SIG-M5 (cell line): Measurements from ENCODE around the gene BIRC3.

Experiments
- DNase-seq: peaks from one replicate; lab custom pipeline; 2025; lab: John Stamatoyannopoulos, UW

The BIRC3 gene

DNA sequence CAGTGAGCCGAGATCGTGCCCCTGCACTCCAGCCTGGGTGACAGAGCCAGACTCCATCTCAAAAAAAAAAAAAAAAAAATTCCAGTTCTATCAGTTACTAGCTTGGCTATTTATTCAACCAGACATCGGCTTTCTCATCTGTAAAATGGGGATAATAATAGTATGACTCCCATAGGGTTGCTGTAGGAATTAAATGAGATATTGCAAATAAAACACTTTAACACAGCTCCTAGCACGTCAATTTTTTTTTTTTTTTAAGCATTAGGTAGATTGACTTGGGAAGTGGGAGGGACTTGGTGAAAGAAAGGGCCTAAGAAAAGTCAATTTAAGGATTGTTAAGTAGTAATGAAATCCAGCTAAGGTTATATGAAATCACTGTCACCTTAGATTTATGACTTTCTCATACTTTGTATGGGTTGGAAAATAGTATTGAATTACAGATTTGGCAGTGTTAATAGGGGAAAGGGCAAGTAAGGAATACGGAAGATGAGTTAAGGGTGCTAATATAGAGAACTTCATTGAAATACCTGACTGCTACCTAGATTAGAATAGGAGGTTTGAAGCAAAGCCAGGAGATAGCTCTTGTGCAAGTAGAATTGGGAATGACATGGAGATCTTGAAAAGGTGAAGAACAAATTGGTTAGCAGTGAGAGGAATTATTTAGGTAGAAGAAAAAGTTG, 58.6 kb downstream of the BIRC3 start:
- DNase-seq, result no peak

DNA sequence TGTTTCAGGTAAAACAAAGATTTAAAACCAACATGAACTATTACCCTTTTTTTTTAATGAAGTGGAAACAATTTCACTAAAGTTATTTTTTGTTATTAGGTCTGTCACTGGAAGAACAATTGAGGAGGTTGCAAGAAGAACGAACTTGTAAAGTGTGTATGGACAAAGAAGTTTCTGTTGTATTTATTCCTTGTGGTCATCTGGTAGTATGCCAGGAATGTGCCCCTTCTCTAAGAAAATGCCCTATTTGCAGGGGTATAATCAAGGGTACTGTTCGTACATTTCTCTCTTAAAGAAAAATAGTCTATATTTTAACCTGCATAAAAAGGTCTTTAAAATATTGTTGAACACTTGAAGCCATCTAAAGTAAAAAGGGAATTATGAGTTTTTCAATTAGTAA, 60.6 kb downstream of the BIRC3 start:
- DNase-seq, result no peak

DNA sequence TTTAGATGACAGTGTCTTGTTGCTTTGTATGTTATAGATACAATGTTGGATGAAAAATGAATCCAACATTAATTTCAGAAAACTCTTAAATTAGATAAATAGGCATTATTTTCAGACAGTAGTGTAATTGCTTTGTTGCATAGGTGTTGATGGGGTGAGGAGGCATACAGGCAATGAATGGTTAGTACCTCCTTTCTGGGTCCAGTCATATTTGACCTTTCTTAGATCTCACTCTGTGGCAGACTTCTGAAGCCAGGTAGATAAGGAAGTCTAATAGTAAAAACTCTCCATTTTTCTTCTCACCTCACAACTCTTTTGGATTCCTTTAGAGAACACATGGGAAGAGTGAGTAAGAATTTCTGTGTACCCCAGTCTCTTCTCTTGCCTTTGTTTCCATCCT, 61.5 kb downstream of the BIRC3 start:
- DNase-seq, result no peak

DNA sequence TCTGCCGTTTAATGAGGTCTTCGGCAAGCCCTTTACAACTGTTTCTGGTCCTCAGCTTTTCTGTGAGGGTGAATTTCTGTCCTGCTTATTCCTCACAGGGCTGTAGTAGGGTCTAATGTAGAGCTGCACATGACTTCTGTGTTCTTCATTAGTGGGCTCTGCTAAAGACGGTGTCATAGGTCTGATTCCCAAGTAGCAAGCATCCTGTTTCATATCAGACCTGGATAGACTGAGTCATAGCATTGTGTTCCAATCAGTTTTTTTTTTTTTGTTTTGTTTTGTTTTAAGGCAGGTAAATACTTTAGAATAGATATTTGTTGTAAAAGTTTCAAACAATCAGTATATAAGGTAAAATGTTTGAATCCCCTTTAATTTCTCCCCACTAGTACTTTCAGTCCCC, 65.1 kb downstream of the BIRC3 start:
- DNase-seq, result no peak

DNA sequence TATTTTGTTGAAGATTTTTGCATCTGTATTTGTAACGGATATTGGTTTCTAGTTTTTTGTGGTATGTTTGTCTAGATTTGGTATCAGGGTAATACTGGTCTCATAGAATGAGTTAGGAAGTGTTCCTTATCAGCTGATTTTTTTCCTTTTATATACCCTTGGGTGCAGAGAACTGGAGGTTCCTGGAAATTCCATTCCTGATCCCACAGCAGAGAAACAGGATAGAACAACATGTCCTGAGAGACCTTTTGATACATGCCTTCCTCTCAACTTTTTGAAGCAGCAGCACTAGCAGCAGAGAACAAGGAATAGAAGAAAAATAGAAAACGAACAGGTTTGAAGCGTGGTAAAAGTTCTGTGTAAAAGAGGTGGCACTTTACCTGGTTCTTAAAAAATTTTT, 66.6 kb downstream of the BIRC3 start:
- no peak for DNase-seq

DNA sequence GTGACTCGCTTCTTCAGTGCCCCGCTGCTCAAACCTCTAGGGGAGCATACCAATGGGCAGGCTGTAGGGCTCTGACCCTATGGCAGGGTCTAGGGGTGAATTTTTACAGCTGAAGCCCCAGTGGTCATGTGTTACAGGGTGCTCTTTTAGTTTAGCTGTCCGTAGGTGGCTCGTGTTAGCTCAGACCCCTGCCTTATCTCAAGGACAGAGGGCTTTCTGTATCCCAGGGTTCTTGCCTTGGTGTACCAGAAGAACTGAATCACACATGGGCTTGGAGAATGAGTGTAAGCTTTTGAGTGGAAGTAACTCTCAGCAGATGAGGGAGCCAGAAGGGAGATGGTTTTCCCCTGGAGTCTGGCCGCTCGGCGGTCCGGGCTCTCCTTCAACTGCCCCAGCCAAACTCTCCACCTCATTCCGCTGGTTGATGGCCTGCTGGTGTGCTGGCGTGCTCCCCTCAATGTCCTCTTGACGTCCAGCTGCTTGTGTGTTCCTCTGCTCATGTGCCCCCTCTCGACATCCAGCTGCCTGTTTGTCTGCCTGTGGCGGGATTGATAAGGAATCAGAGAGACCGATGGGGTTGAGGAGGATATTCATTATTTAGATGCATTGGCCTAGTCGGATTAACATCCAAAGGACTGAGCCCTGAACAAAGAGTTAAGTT, 67.3 kb downstream of the BIRC3 start:
- DNase-seq, result no peak

DNA sequence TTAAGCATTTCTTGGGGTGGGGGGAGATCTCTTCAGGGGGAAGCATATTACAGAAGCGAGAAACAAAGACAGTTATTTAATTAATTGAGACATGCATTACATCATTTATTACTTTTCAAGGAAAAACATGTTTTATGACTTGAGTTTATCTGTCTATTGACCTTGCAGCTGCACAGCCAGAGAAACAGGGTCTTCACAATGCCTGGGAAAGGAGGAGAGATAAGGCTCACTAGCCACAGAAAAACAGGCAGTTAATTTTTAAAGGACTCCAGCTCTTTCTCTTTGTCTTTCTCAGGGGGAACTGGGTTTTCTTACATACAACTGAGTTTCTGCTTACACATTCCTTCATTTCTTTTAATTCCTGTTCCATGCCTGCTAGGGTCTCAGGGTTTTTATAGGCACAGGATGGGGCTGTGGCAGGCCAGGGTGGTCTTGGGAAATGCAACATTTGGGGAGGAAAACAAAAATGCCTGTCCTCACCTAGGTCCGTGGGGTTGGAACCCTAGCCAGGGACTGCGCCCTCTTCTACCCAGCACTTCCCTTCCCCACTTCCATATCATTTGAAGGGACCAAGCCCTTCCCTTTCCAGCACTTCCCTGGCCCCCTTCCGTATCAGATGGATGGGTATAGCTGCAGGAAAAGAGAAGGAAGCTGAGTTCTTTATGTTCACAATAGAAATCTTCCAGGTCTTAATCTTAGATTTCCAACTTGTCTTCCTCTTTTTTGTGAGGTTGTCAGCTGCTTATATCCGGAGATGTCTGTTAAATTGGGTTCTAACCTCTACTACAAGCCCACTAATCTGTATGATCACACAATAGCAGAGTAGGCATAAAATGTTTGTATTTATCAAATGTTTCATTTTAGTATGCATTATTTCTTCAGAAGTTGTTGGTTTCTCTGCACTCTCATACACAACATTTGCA, 68.1 kb downstream of the BIRC3 start:
- no peak for DNase-seq

DNA sequence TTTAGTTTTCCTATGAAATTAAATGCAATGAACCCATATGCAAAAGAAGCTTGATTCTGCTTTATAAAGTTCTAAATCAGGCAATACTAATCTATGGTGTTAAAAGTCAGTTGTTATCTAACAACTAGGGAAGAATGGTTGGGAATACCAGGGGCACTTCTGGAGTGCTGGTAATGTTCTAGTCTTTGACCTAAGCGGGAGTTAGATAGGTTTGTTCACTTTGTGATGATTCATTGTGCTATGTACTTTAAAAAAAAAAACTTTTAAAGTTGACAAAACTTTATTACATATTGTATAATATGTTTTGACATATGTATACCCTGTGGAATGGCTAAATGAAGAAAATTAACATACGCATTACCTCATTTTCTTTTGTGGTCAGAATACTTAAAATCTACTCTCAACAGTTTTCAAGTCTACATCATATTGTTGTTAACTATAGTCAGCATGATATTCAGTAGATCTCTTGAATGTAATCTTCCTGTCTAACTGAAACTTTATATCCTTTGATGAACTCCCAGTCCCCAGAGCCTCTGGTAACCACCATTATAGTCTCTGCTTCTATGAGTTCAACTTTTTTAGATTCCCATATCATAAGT, 69.0 kb downstream of the BIRC3 start:
- DNase-seq, result no peak

DNA sequence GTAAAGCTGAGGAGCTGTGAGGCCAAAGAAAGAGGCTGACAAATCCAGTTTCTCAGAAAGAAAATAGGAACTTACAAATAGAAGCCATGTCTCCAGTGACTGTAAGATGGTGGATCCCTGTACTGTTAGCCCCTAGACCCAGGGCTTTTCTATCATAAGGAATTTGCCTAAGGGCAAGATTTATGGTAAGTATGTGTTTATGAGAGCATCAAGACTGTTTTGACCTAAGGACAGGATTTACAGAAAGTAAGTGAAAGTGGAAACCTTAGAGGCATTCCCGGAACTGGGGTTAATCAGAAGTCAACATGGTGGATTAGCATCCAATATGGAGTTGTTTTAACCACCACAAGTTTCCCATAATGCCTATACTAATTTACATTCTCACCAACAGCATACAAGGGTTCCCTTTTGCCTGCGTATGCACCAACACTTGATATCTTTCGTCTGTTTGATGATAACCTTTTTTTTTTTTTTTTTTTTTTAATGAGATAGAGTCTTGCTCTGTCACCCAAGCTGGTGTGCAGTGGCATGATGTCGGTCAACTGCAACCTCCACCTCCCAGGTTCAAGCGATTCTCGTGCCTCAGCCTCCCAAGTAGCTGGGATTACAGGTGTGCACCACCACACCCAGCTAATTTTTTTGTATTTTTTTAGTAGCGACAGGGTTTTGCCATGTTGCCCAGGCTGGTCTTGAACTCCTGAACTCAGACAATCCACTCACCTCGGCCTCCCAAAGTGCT, 69.9 kb downstream of the BIRC3 start:
- DNase-seq, result no peak
